ENCODE data around the gene MLH3. TPM values are rescaled to one million over a fixed set of nuclear protein-coding genes. Genes with fewer than 3 reads are reported as not detected.

Gene MLH3
- total and polyA plus RNA-seq, 2 experiments from 2014 or later = 10.7 to 14.7 TPM

DNA sequence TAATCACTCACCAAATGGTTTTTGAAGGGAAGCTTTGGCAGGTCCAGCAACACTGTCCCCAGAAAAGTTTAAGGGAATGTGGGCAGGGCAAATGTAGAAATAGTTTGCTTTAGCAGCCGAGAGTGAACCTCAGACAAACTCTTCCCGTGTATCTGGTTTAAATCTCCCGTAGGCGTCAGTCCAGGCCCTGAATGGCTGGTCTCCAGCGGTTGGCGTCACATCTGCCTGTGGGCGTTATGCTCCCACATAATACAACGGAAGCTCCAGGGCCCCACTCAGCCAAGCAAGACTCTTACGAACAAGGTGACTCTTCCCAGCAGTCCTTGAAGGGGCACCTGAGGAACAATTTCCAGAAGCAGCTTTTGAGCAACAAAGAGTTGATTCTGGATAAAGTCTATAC is 19.1 kb upstream of the MLH3 start (continued):
- TF ChIP-seq, protein P1, sequence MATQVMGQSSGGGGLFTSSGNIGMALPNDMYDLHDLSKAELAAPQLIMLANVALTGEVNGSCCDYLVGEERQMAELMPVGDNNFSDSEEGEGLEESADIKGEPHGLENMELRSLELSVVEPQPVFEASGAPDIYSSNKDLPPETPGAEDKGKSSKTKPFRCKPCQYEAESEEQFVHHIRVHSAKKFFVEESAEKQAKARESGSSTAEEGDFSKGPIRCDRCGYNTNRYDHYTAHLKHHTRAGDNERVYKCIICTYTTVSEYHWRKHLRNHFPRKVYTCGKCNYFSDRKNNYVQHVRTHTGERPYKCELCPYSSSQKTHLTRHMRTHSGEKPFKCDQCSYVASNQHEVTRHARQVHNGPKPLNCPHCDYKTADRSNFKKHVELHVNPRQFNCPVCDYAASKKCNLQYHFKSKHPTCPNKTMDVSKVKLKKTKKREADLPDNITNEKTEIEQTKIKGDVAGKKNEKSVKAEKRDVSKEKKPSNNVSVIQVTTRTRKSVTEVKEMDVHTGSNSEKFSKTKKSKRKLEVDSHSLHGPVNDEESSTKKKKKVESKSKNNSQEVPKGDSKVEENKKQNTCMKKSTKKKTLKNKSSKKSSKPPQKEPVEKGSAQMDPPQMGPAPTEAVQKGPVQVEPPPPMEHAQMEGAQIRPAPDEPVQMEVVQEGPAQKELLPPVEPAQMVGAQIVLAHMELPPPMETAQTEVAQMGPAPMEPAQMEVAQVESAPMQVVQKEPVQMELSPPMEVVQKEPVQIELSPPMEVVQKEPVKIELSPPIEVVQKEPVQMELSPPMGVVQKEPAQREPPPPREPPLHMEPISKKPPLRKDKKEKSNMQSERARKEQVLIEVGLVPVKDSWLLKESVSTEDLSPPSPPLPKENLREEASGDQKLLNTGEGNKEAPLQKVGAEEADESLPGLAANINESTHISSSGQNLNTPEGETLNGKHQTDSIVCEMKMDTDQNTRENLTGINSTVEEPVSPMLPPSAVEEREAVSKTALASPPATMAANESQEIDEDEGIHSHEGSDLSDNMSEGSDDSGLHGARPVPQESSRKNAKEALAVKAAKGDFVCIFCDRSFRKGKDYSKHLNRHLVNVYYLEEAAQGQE (IDR thresholded peaks at IDR 0.05; ENCODE audit: unreplicated experiment) = no peak
- TF ChIP-seq STAT1 (IDR thresholded peaks at IDR 0.05; ENCODE audit: unreplicated experiment) = no peak

DNA sequence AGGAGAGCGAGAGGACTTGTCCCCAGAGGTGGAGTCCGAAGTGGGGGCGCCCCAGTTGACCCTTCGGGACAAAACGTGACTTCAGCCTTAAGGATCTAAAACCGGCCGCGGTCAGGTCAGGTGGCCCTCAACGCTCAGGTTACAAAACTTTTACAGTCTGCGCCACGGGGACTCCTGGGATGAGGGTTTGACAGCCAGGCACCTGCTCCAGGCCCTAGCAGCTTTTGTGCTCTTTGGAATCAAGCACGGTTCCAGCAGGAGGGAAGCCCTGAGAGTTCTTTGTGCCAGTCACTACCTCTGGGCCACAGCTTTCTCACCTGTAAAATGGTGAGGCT is 18.5 kb upstream of the MLH3 start:
- H2AFZ ChIP-seq = peak overlapping the region; percentile 90
- peaks cover 20% of the 10 kb centered on the region for H3K79me2 ChIP-seq (replicated peaks; ENCODE audit: insufficient read depth)
- H3K4me2 ChIP-seq = peak overlapping the region; percentile 89
- H3K27me3 Mint-ChIP-seq (ENCODE audit: insufficient read depth, low read depth, poor library complexity) = peaks cover 2% of the 10 kb centered on the region
- TF ChIP-seq NANOG (IDR thresholded peaks at IDR 0.05; ENCODE audit: borderline replicate concordance) (no peak), EZH2 (IDR thresholded peaks at IDR 0.05; ENCODE audit: low read depth, unreplicated experiment) (no peak), ZNF331 (CRISPR knock-in tag; IDR thresholded peaks at IDR 0.05; ENCODE audit: low read depth) (no peak), POLR2AphosphoS5 (IDR thresholded peaks at IDR 0.05; ENCODE audit: low read depth) (no peak), EZH2phosphoT487 (IDR thresholded peaks at IDR 0.05; ENCODE audit: unreplicated experiment) (no peak), CREB1 (CRISPR knock-in tag; IDR thresholded peaks at IDR 0.05; ENCODE audit: low read depth) (no peak), ZNF114 (CRISPR knock-in tag; IDR thresholded peaks at IDR 0.05) (no peak), STAT1 (IDR thresholded peaks at IDR 0.05; ENCODE audit: unreplicated experiment) (no peak)
- TF ChIP-seq, protein P2, sequence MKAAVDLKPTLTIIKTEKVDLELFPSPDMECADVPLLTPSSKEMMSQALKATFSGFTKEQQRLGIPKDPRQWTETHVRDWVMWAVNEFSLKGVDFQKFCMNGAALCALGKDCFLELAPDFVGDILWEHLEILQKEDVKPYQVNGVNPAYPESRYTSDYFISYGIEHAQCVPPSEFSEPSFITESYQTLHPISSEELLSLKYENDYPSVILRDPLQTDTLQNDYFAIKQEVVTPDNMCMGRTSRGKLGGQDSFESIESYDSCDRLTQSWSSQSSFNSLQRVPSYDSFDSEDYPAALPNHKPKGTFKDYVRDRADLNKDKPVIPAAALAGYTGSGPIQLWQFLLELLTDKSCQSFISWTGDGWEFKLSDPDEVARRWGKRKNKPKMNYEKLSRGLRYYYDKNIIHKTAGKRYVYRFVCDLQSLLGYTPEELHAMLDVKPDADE (IDR thresholded peaks at IDR 0.05) = no peak
- TF ChIP-seq, protein P1 (IDR thresholded peaks at IDR 0.05; ENCODE audit: unreplicated experiment) = no peak
- H3K4me3 ChIP-seq = peak overlapping the region; percentile 61
- no peaks in the 10 kb centered on the region for H3K9me2 ChIP-seq (ENCODE audit: insufficient read depth)
- H3K9me3 Mint-ChIP-seq = no peaks in the 10 kb centered on the region
- H3K27ac ChIP-seq (ENCODE audit: low read depth) = 0 out of 2 replicates have a peak overlapping the region, but pooled peaks have one; percentile 62
- peak overlapping the region; percentile 91 for H3K27ac Mint-ChIP-seq
- no peaks in the 10 kb centered on the region for H3K27me3 ChIP-seq (ENCODE audit: insufficient read depth)
- H3F3A ChIP-seq (replicated peaks; ENCODE audit: low read depth) = peaks cover 12% of the 10 kb centered on the region
- peaks cover 7% of the 10 kb centered on the region; the same call in 1 of the 2 replicates for H3K4me1 ChIP-seq (ENCODE audit: insufficient read depth)
- H3K4me3 Mint-ChIP-seq = no peak overlapping the region; the same call in 2 of the 3 replicates
- peak; percentile 82 for DNase-seq (ENCODE audit: low spot score)
- H3K36me3 Mint-ChIP-seq (ENCODE audit: low read depth) = no peaks in the 10 kb centered on the region
- H4K20me1 ChIP-seq (replicated peaks; ENCODE audit: insufficient read depth) = no peaks in the 10 kb centered on the region; the same call in 1 of the 2 replicates
- ATAC-seq = peak; percentile 62
- peaks cover 7% of the 10 kb centered on the region; the same call in 2 of the 3 replicates for H3K4me1 Mint-ChIP-seq
- H3K36me3 ChIP-seq (ENCODE audit: insufficient read depth) = no peaks in the 10 kb centered on the region
